Esophagus muscularis mucosa (tissue), 3 donors: Measurements from ENCODE around the gene RPL9.

Experiments
- POLR2A ChIP-seq: fragments of 450-650 bp; IDR thresholded peaks from one replicate; pipeline ENCODE4 v1.6.1; 2017; ENCODE audit warnings: antibody characterized with exemption, moderate library complexity, mild to moderate bottlenecking, low read depth
- POLR2AphosphoS5 ChIP-seq, 2 donors: sonication (generic); formaldehyde crosslinking; IDR thresholded peaks; one replicate each; pipeline ENCODE4 v1.6.1; 2017; ENCODE audit warnings: antibody characterized with exemption in 2 of 2
- TF ChIP-seq, protein P1 (sequence below), 3 experiments: fragments of 200-600 bp in 2 of 3; fragments of 450-650 bp in 1 of 3; sonication (generic) in 2 of 3; IDR thresholded peaks; one replicate each; pipeline ENCODE4 v1.5.1; 2017 to 2019; ENCODE audit warnings: antibody characterized with exemption in 3 of 3, mild to moderate bottlenecking in 2 of 3, moderate library complexity in 1 of 3

DNA sequence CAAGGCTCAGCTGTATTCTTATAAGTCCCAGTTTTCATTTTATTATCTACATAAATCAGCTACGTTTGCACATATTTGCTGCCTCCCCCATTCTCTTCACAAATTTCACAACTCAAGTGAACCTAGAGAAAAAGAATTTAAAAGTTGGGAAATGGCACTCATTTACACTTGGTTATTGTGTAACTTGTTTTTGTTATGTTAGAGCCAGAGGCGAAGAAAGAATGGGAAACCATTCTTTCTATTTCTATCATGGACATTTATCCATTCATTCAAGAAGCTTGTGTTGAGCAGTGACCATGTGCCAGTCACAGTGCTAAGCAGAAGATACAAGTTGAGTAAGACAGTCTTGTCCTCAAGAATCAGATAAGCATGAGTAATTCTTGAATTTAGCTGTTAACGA, 13.7 kb upstream of the RPL9 start:
- TF ChIP-seq, protein P1, sequence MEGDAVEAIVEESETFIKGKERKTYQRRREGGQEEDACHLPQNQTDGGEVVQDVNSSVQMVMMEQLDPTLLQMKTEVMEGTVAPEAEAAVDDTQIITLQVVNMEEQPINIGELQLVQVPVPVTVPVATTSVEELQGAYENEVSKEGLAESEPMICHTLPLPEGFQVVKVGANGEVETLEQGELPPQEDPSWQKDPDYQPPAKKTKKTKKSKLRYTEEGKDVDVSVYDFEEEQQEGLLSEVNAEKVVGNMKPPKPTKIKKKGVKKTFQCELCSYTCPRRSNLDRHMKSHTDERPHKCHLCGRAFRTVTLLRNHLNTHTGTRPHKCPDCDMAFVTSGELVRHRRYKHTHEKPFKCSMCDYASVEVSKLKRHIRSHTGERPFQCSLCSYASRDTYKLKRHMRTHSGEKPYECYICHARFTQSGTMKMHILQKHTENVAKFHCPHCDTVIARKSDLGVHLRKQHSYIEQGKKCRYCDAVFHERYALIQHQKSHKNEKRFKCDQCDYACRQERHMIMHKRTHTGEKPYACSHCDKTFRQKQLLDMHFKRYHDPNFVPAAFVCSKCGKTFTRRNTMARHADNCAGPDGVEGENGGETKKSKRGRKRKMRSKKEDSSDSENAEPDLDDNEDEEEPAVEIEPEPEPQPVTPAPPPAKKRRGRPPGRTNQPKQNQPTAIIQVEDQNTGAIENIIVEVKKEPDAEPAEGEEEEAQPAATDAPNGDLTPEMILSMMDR (IDR thresholded peaks at IDR 0.05), result no peak
- no peak for TF ChIP-seq POLR2AphosphoS5 (IDR thresholded peaks at IDR 0.05)
- TF ChIP-seq POLR2A, result no peak
